GM12878 (cell line): Measurements from ENCODE around the gene LY9. TPM values are rescaled to one million over a fixed set of nuclear protein-coding genes. Genes with fewer than 3 reads are reported as not detected.

Experiments used
- BACH1 ChIP-seq: fragments of 450-650 bp; IDR thresholded peaks from 2 replicates; pipeline ENCODE4 v1.6.1; 2017; ENCODE audit warnings: mild to moderate bottlenecking, borderline replicate concordance
- BMI1 ChIP-seq: fragments of 450-650 bp; IDR thresholded peaks from 2 replicates; pipeline ENCODE4 v1.6.1; 2016; ENCODE audit warnings: mild to moderate bottlenecking, moderate library complexity, borderline replicate concordance
- BRCA1 ChIP-seq: IDR thresholded peaks from 2 replicates; pipeline ENCODE4 v1.6.1; 2011; ENCODE audit warnings: low read depth, low read length, improper control_type of control experiment
- CBFB ChIP-seq: IDR thresholded peaks from 2 replicates; pipeline ENCODE4 v1.6.1; 2016; ENCODE audit warnings: antibody characterized with exemption, low read depth
- CHD2 ChIP-seq: IDR thresholded peaks from 2 replicates; pipeline ENCODE4 v1.6.1; 2011; ENCODE audit warnings: low read depth, low read length, improper control_type of control experiment, borderline replicate concordance
- HCFC1 ChIP-seq: fragments of 150-350 bp; IDR thresholded peaks from 2 replicates; pipeline ENCODE4 v1.6.1; 2014; ENCODE audit warnings: low read length
- IRF4 ChIP-seq: IDR thresholded peaks from 2 replicates; pipeline ENCODE4 v1.6.1; 2011; ENCODE audit warnings: low read depth, low read length
- MEF2A ChIP-seq: IDR thresholded peaks from 2 replicates; pipeline ENCODE4 v1.6.1; 2011; ENCODE audit warnings: low read depth, mild to moderate bottlenecking, low read length, moderate library complexity; ENCODE audit not compliant: insufficient read depth
- MLLT1 ChIP-seq: fragments of 450-650 bp; IDR thresholded peaks from 2 replicates; pipeline ENCODE4 v1.6.1; 2016; ENCODE audit warnings: mild to moderate bottlenecking
- MTA3 ChIP-seq: IDR thresholded peaks from 2 replicates; pipeline ENCODE4 v1.6.1; 2012; ENCODE audit warnings: low read length, inconsistent platforms, borderline replicate concordance
- MYC ChIP-seq: IDR thresholded peaks from 2 replicates; pipeline ENCODE4 v1.6.1; 2011; ENCODE audit warnings: mild to moderate bottlenecking, low read length, moderate library complexity, inconsistent platforms; ENCODE audit not compliant: insufficient read depth, insufficient replicate concordance, insufficient read length, severe bottlenecking
- NBN ChIP-seq: fragments of 450-650 bp; IDR thresholded peaks from 2 replicates; pipeline ENCODE4 v1.6.1; 2016
- NRF1 ChIP-seq: conservative IDR thresholded peaks from 2 replicates; pipeline ENCODE4 v1.6.1; 2011; ENCODE audit warnings: mild to moderate bottlenecking, low read depth, low read length, improper control_type of control experiment
- PAX5 ChIP-seq: IDR thresholded peaks from 2 replicates; pipeline ENCODE4 v1.6.1; 2011; ENCODE audit warnings: low read depth, low read length, borderline replicate concordance
- POLR2A ChIP-seq: IDR thresholded peaks from 2 replicates; pipeline ENCODE4 v1.6.1; 2011; ENCODE audit warnings: low read depth, mild to moderate bottlenecking, low read length
- POLR2AphosphoS5 ChIP-seq: IDR thresholded peaks from 2 replicates; pipeline ENCODE4 v1.6.1; 2011; ENCODE audit warnings: mild to moderate bottlenecking, low read length, inconsistent platforms
- POU2F2 ChIP-seq: IDR thresholded peaks from 3 replicates; pipeline ENCODE4 v1.6.1; 2011; ENCODE audit warnings: low read depth, mild to moderate bottlenecking, low read length, borderline replicate concordance
- SMARCA5 ChIP-seq: fragments of 450-650 bp; IDR thresholded peaks from 2 replicates; pipeline ENCODE4 v1.6.1; 2017; ENCODE audit warnings: mild to moderate bottlenecking
- STAT3 ChIP-seq: IDR thresholded peaks from 2 replicates; pipeline ENCODE4 v1.6.1; 2011; ENCODE audit warnings: low read depth, low read length, improper control_type of control experiment
- SUPT20H ChIP-seq: IDR thresholded peaks from 2 replicates; pipeline ENCODE4 v1.6.1; 2011; ENCODE audit warnings: low read depth, mild to moderate bottlenecking, low read length, moderate library complexity, borderline replicate concordance; ENCODE audit not compliant: control insufficient read depth
- TCF3 ChIP-seq: IDR thresholded peaks from 2 replicates; pipeline ENCODE4 v1.6.1; 2012; ENCODE audit warnings: low read depth, mild to moderate bottlenecking, low read length, borderline replicate concordance; ENCODE audit not compliant: insufficient read depth
- USF1 ChIP-seq: IDR thresholded peaks from 2 replicates; pipeline ENCODE4 v1.6.1; 2011; ENCODE audit warnings: borderline replicate concordance, low read depth, mild to moderate bottlenecking, moderate library complexity, mixed read lengths, low read length; ENCODE audit not compliant: insufficient read depth; ENCODE audit errors: extremely low read length
- YBX1 ChIP-seq: fragments of 450-650 bp; IDR thresholded peaks from 2 replicates; pipeline ENCODE4 v1.6.1; 2016; ENCODE audit warnings: antibody characterized with exemption
- ZNF274 ChIP-seq: IDR thresholded peaks from one replicate; pipeline ENCODE4 v1.8.0; 2011; ENCODE audit not compliant: insufficient read length, insufficient read depth
- ZSCAN29 ChIP-seq: fragments of 450-650 bp; IDR thresholded peaks from 2 replicates; pipeline ENCODE4 v1.6.1; 2017; ENCODE audit warnings: mild to moderate bottlenecking, moderate library complexity
- ZZZ3 ChIP-seq: IDR thresholded peaks from 2 replicates; pipeline ENCODE4 v1.6.1; 2011; ENCODE audit warnings: low read depth; ENCODE audit not compliant: control insufficient read depth, insufficient read length
- polyA plus RNA-seq, 11 experiments: library from polyadenylated mRNA; depleted of rRNA in 4 of 11; unstranded in 6 of 11; stranded (reverse) in 5 of 11; fragments of >200 nt; fragmentation: Nextera tagmentation in 4 of 11; fragmentation: Illumina TruSeq in 1 of 11; extraction: Ambion mirVana in 4 of 11; extraction: Trizol in 1 of 11; gene quantifications; 1 replicate in 1 of 11; 2 replicates in 10 of 11; pipeline versions ENCODE4 v1.2.1 to v1.2.3, GENCODE V29; 2011 to 2016; ENCODE audit warnings: inconsistent platforms in 2 of 11, missing spikeins in 2 of 11, low read depth in 1 of 11
- total RNA-seq, 4 experiments: library from RNA; depleted of rRNA in 3 of 4; stranded (reverse); fragments of >200 nt in 3 of 4; fragmentation: Illumina TruSeq in 1 of 4; extraction: Trizol in 1 of 4; gene quantifications; 2 replicates each; pipeline versions ENCODE4 v1.2.1 to v1.2.3, GENCODE V29; 2013 to 2021
- TF ChIP-seq, protein P1 (sequence below): IDR thresholded peaks from 2 replicates; pipeline ENCODE4 v1.6.1; 2012; ENCODE audit warnings: low read depth, low read length, improper control_type of control experiment
- TF ChIP-seq, protein P2 (sequence below): IDR thresholded peaks from 2 replicates; pipeline ENCODE4 v1.6.1; 2011; ENCODE audit warnings: low read depth, low read length, improper control_type of control experiment, borderline replicate concordance

LY9 gene
- total and polyA plus RNA-seq, 10 of the 15 experiments (the other 5 are each of a cell fraction or from before 2014, with no cell fraction given), result 2.7 to 12.5 (median 9.0) TPM

DNA sequence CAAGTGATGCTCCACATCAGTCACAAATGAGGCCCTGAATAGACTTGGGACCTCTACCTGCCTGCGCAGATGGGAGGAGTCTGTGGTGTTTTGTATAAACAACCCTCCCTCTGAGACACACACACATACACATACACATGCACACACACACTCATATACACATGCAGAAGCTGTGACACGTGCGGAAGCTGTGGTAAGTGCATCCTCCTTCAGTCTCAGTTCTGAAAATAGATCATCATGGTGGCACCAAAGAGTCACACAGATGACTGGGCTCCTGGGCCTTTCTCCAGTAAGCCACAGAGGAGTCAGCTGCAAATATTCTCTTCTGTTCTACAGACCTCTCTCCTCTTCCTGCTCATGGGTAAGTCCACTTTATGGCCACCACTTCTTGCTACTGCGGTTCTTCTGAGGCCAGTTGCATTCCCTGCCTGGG lies at the start of gene LY9 (continued):
- TF ChIP-seq MLLT1 (peak; percentile 84), BRCA1 (no peak), PAX5 (peak; percentile 94), STAT3 (0 out of 2 replicates have a peak, but pooled peaks have one; percentile 51), IRF4 (peak; percentile 98), POLR2AphosphoS5 (peak; percentile 82), HCFC1 (peak; percentile 43; the same call in 1 of the 2 replicates), CBFB (peak; percentile 92), ZSCAN29 (no peak), SMARCA5 (no peak), CHD2 (peak; percentile 80; the same call in 1 of the 2 replicates), BMI1 (0 out of 2 replicates have a peak, but pooled peaks have one; percentile 50), MEF2A (peak; percentile 98), NRF1 (no peak; the same call in 1 of the 2 replicates), POLR2A (peak; percentile 66), TCF3 (peak; percentile 93), ZNF274 (no peak), MTA3 (peak; percentile 95; the same call in 1 of the 2 replicates), NBN (peak; percentile 97), SUPT20H (no peak), POU2F2 (peak; percentile 96), MYC (peak; percentile 63), USF1 (peak; percentile 49), YBX1 (no peak), BACH1 (peak; percentile 91), ZZZ3 (no peak)
- TF ChIP-seq, protein P1, sequence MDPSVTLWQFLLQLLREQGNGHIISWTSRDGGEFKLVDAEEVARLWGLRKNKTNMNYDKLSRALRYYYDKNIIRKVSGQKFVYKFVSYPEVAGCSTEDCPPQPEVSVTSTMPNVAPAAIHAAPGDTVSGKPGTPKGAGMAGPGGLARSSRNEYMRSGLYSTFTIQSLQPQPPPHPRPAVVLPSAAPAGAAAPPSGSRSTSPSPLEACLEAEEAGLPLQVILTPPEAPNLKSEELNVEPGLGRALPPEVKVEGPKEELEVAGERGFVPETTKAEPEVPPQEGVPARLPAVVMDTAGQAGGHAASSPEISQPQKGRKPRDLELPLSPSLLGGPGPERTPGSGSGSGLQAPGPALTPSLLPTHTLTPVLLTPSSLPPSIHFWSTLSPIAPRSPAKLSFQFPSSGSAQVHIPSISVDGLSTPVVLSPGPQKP, result peak; percentile 64
- TF ChIP-seq, protein P2, sequence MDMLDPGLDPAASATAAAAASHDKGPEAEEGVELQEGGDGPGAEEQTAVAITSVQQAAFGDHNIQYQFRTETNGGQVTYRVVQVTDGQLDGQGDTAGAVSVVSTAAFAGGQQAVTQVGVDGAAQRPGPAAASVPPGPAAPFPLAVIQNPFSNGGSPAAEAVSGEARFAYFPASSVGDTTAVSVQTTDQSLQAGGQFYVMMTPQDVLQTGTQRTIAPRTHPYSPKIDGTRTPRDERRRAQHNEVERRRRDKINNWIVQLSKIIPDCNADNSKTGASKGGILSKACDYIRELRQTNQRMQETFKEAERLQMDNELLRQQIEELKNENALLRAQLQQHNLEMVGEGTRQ, result peak; percentile 24; the same call in 1 of the 2 replicates
